Common myeloid progenitor, CD34-positive (primary cell): ENCODE measurements around the gene TTLL13.

ENCODE experiments used
- CTCF ChIA-PET: fragments of 350-600 bp; sonication (Branson Sonifier 250); formaldehyde crosslinking; loops from one replicate; lab custom pipeline; 2021; ENCODE audit warnings: antibody characterized with exemption; lab: Charles Lee
- POLR2A ChIA-PET: fragments of 350-600 bp; sonication (Branson Sonifier 250); formaldehyde crosslinking; loops from one replicate; lab custom pipeline; 2021; ENCODE audit warnings: antibody characterized with exemption; lab: Charles Lee
- DNase-seq, 3 donors: peaks; one replicate each; pipeline versions ENCODE4 v3.0.0 to v3.0.0-alpha.2; 2013
- H3K27ac ChIP-seq, 2 experiments: 1 replicate in 1 of 2; 2 replicates in 1 of 2; pipeline ENCODE4 v1.7.0; 2013; ENCODE audit warnings: inconsistent platforms in 2 of 2, low read length in 2 of 2, mild to moderate bottlenecking in 2 of 2, low read depth in 1 of 2, moderate library complexity in 1 of 2; ENCODE audit not compliant: severe bottlenecking in 2 of 2, insufficient read depth in 1 of 2, poor library complexity in 1 of 2
- H3K27me3 ChIP-seq, 5 experiments: replicated peaks in 2 of 5; 1 replicate in 3 of 5; 2 replicates in 2 of 5; pipeline versions ENCODE4 v1.6.1 to v1.7.0; 2013; ENCODE audit warnings: low read length in 4 of 5, mild to moderate bottlenecking in 2 of 5, moderate library complexity in 2 of 5, inconsistent platforms in 1 of 5; ENCODE audit not compliant: insufficient read depth in 5 of 5, control insufficient read depth in 4 of 5
- H3K36me3 ChIP-seq, 4 experiments: 1 replicate in 2 of 4; 2 replicates in 2 of 4; pipeline versions ENCODE4 v1.6.1 to v1.7.0; 2013; ENCODE audit warnings: low read length in 3 of 4, control low read depth in 1 of 4, mild to moderate bottlenecking in 1 of 4; ENCODE audit not compliant: control insufficient read depth in 4 of 4, insufficient read depth in 4 of 4
- H3K4me1 ChIP-seq, 4 experiments: 1 replicate in 3 of 4; 2 replicates in 1 of 4; pipeline versions ENCODE4 v1.6.1 to v1.7.1; 2013; ENCODE audit warnings: low read length in 3 of 4, mild to moderate bottlenecking in 3 of 4, control low read depth in 1 of 4, inconsistent platforms in 1 of 4, moderate library complexity in 1 of 4; ENCODE audit not compliant: control insufficient read depth in 4 of 4, insufficient read depth in 4 of 4; ENCODE audit errors: control extremely low read depth in 1 of 4
- H3K4me3 ChIP-seq, 7 experiments: 1 replicate in 4 of 7; 2 replicates in 3 of 7; pipeline versions ENCODE4 v1.5.1 to v1.7.0; 2013; ENCODE audit warnings: mild to moderate bottlenecking in 7 of 7, low read length in 6 of 7, moderate library complexity in 6 of 7, inconsistent platforms in 2 of 7, low read depth in 2 of 7, control low read depth in 1 of 7; ENCODE audit not compliant: insufficient read depth in 4 of 7, control insufficient read depth in 1 of 7; ENCODE audit errors: extremely low read depth in 1 of 7
- H3K9me3 ChIP-seq, 5 experiments: 1 replicate in 4 of 5; 2 replicates in 1 of 5; pipeline versions ENCODE4 v1.6.1 to v1.7.1; 2013; ENCODE audit warnings: low read length in 4 of 5, mild to moderate bottlenecking in 2 of 5, inconsistent platforms in 1 of 5, low read depth in 1 of 5, moderate library complexity in 1 of 5; ENCODE audit not compliant: control insufficient read depth in 4 of 5, insufficient read depth in 2 of 5; ENCODE audit errors: control extremely low read depth in 1 of 5
- WGBS: methylation state at CpG from one replicate; pipeline ENCODE4 v1.1.5; 2013; ENCODE audit not compliant: insufficient coverage; 5-methylcytosine and 5-hydroxymethylcytosine counted together

TTLL13 gene

GRCh38 chr15:90234096-90234988 lies 15.0 kb upstream of the TTLL13 start, which contains the start of gene GDPGP1:
Gene GDPGP1, plus strand, starts transcription at chr15:90234209. Its CDS starts 6,700 bp downstream, at chr15:90240909.
- H3K9me3 ChIP-seq: no peaks in the 10 kb centered on the region
- WGBS: 3% methylated on average over 45 of the region's 49 CpGs
- DNase-seq: no peak
- peak within 1 kb of the TSS; percentile 75 to 85 for H3K27ac ChIP-seq
- ChIA-PET POLR2A (interaction anchor here (1.2 to 1.6 kb wide), 2 partner anchors 15 to 32 kb away, joined by 4 read pairs; partner anchors contain the start of gene TTLL13), CTCF (interaction anchor here (1.1 to 4.6 kb wide), 8 partner anchors 12 to 89 kb away, joined by 3 to 26 read pairs (median 4); partner anchors contain the start of gene TTLL13)
- H3K27me3 ChIP-seq: no peaks in the 10 kb centered on the region
- H3K36me3 ChIP-seq: peaks cover 2 to 39% (median 25%) of the 10 kb centered on the region in 4 experiments
- peaks cover 7 to 34% (median 22%) of the 10 kb centered on the region in 4 experiments for H3K4me1 ChIP-seq
- H3K4me3 ChIP-seq: peak within 1 kb of the TSS; percentile 76 to 88 (median 88)

GRCh38 chr15:90239371-90239770 lies 10.0 kb upstream of the TTLL13 start:
- Histone ChIP-seq H3K36me3 (peaks cover 0 to 30% (median 7%) of the 10 kb centered on the region in 4 experiments), H3K27me3 (no peaks in the 10 kb centered on the region), H3K4me1 (peaks cover 3 to 7% (median 5%) of the 10 kb centered on the region in 4 experiments), H3K9me3 (no peaks in the 10 kb centered on the region), H3K4me3 (no peak overlapping the region), H3K27ac (no peak overlapping the region)
- 100% methylated on average over 1 of the region's 3 CpGs for WGBS
- DNase-seq: no peak
- ChIA-PET POLR2A (no interaction called here), CTCF (interaction anchor here (1.5 to 2.1 kb wide), 3 partner anchors 9 to 54 kb away, joined by 4 to 11 read pairs (median 6); partner anchors contain the start of gene TTLL13)

- peak overlapping the region in 1 of 2 experiments; percentile 14 for H3K27ac ChIP-seq
- H3K4me1 ChIP-seq: no peaks in the 10 kb centered on the region
- H3K9me3 ChIP-seq: no peaks in the 10 kb centered on the region
- H3K4me3 ChIP-seq: no peak overlapping the region
- WGBS: 97% methylated on average over 8 of the region's 8 CpGs
- H3K27me3 ChIP-seq: no peaks in the 10 kb centered on the region
- no peak for DNase-seq
- ChIA-PET POLR2A (no interaction called here), CTCF (interaction anchor here (0.9 to 1.5 kb wide), 3 partner anchors 9 to 1610 kb away, joined by 3 to 5 read pairs (median 4); partner anchors contain the start of gene TTLL13)
- peaks cover 0 to 30% (median 7%) of the 10 kb centered on the region in 4 experiments for H3K36me3 ChIP-seq
Observed at GRCh38 chr15:90240856-90241255, 8.5 kb upstream of the TTLL13 start.

- DNase-seq: no peak
- Histone ChIP-seq H3K27ac (peak overlapping the region in 1 of 2 experiments; percentile 14), H3K36me3 (peaks cover 0 to 25% (median 7%) of the 10 kb centered on the region in 4 experiments), H3K4me3 (no peak overlapping the region), H3K27me3 (no peaks in the 10 kb centered on the region), H3K4me1 (no peaks in the 10 kb centered on the region), H3K9me3 (no peaks in the 10 kb centered on the region)
- ChIA-PET POLR2A (no interaction called here), CTCF (interaction anchor here (0.8 to 1.3 kb wide), 3 partner anchors 8 to 1609 kb away, joined by 3 to 5 read pairs (median 3); partner anchors contain the start of gene TTLL13)
- WGBS: 89% methylated on average over 21 of the region's 22 CpGs
Observed at GRCh38 chr15:90241343-90242192, 7.8 kb upstream of the TTLL13 start.

GRCh38 chr15:90243943-90244639 lies 5.3 kb upstream of the TTLL13 start:
- Histone ChIP-seq H3K9me3 (no peaks in the 10 kb centered on the region), H3K36me3 (peaks cover 0 to 14% (median 1%) of the 10 kb centered on the region in 4 experiments), H3K27ac (no peak overlapping the region), H3K27me3 (no peaks in the 10 kb centered on the region), H3K4me3 (no peak overlapping the region), H3K4me1 (peaks cover 0 to 4% (median under 1%) of the 10 kb centered on the region in 4 experiments)
- ChIA-PET POLR2A (no interaction called here), CTCF (no interaction called here)
- no peak for DNase-seq
- WGBS: 96% methylated on average over 7 of the region's 10 CpGs

GRCh38 chr15:90248789-90249202 lies 560 bp upstream of the TTLL13 start:
- peak in 2 of 3 donors; percentile 21 to 46 for DNase-seq
- H3K4me1 ChIP-seq: peaks cover 0 to 15% (median 8%) of the 10 kb centered on the region in 4 experiments
- no peak overlapping the region for H3K27ac ChIP-seq
- no peaks in the 10 kb centered on the region for H3K9me3 ChIP-seq
- peaks cover 0 to 2% (median 0%) of the 10 kb centered on the region in 5 experiments for H3K27me3 ChIP-seq
- ChIA-PET POLR2A (interaction anchor here (1.3 kb wide), 1 partner anchor 15 kb away, joined by 4 read pairs; the partner anchor contains the start of genes CIB1 and GDPGP1), CTCF (interaction anchor here (1.0 to 3.2 kb wide), 9 partner anchors 9 to 59 kb away, joined by 3 to 13 read pairs (median 4); partner anchors contain the start of genes CIB1 and GDPGP1)
- peaks cover 0 to 2% (median 0%) of the 10 kb centered on the region in 4 experiments for H3K36me3 ChIP-seq
- peak overlapping the region in 4 of 7 experiments; percentile 66 to 75 (median 70) for H3K4me3 ChIP-seq
- 96% methylated on average over 5 of the region's 6 CpGs for WGBS
